Brain microvascular endothelial cell (primary cell): ENCODE measurements around the gene STAMBP.
A peak's percentile ranks its signal among the peaks of the same experiment; 100 is the strongest.
"Not testable (repeated sequence)": the region's sequence is repeated elsewhere in the genome, so short reads cannot be mapped to it uniquely, and the experiment has no call there.

ENCODE experiments used
- DNase-seq: peaks from one replicate; pipeline ENCODE4 v3.0.0-alpha.2; 2020
- H3K27ac ChIP-seq: fragments of 250-450 bp; sonication (Bioruptor Pico); 2 replicates; pipeline ENCODE4 v1.5.1; 2020; ENCODE audit warnings: mild to moderate bottlenecking, moderate library complexity
- H3K27me3 ChIP-seq: fragments of 250-450 bp; sonication (Bioruptor Pico); replicated peaks from 2 replicates; pipeline ENCODE4 v1.5.1; 2020; ENCODE audit warnings: mild to moderate bottlenecking
- H3K36me3 ChIP-seq: fragments of 250-450 bp; sonication (Bioruptor Pico); replicated peaks from 2 replicates; pipeline ENCODE4 v1.5.1; 2020; ENCODE audit warnings: mild to moderate bottlenecking
- H3K4me3 ChIP-seq: 2 replicates; pipeline ENCODE4 v1.5.1; 2011; ENCODE audit warnings: low read depth, mild to moderate bottlenecking, control low read depth, low read length, moderate library complexity
- CTCF ChIP-seq: IDR thresholded peaks from 2 replicates; pipeline ENCODE4 v1.5.1; 2011; ENCODE audit warnings: low read depth, mild to moderate bottlenecking, moderate library complexity, low read length, control low read depth, inconsistent platforms; ENCODE audit errors: missing control alignments
- in situ Hi-C: cut with HindIII; loops from 2 replicates; pipeline ENCODE4 v1.10.0; 2017; ENCODE audit warnings: low sequenced_read_pairs, low pct_ligation_motif_present

The STAMBP gene

GRCh38 chr2:73902284-73902683 lies 73.5 kb downstream of the STAMBP start:
- in situ Hi-C loops: no loop called here
- Histone ChIP-seq H3K36me3 (no peaks in the 10 kb centered on the region), H3K4me3 (no peak overlapping the region), H3K27me3 (no peaks in the 10 kb centered on the region), H3K27ac (no peak overlapping the region)
- DNase-seq: no peak
- no peak for TF ChIP-seq CTCF

GRCh38 chr2:73903313-73903712 lies 74.6 kb downstream of the STAMBP start:
- DNase-seq: no peak
- no peaks in the 10 kb centered on the region for H3K27me3 ChIP-seq
- no peak overlapping the region for H3K27ac ChIP-seq
- TF ChIP-seq CTCF: no peak
- no peaks in the 10 kb centered on the region for H3K36me3 ChIP-seq
- in situ Hi-C loops: no loop called here
- H3K4me3 ChIP-seq: no peak overlapping the region

- H3K27ac ChIP-seq, H3K36me3 ChIP-seq, H3K4me3 ChIP-seq, in situ Hi-C loops, DNase-seq, H3K27me3 ChIP-seq: not testable (repeated sequence)
Observed at GRCh38 chr2:73903949-73904613, 75.3 kb downstream of the STAMBP start.

- Histone ChIP-seq H3K27me3 (no peaks in the 10 kb centered on the region), H3K4me3 (no peak overlapping the region), H3K27ac (no peak overlapping the region), H3K36me3 (no peaks in the 10 kb centered on the region)
- no peak for DNase-seq
- no peak for TF ChIP-seq CTCF
- in situ Hi-C loops: no loop called here
Observed at GRCh38 chr2:73904952-73905351, 76.2 kb downstream of the STAMBP start.

GRCh38 chr2:73906847-73907505 lies 78.2 kb downstream of the STAMBP start:
- TF ChIP-seq CTCF: no peak
- no peak overlapping the region for H3K4me3 ChIP-seq
- no peak overlapping the region for H3K27ac ChIP-seq
- DNase-seq: no peak
- no peaks in the 10 kb centered on the region for H3K27me3 ChIP-seq
- H3K36me3 ChIP-seq: no peaks in the 10 kb centered on the region
- in situ Hi-C loops: no loop called here

- H3K36me3 ChIP-seq: no peaks in the 10 kb centered on the region
- peak; percentile 78 for DNase-seq
- H3K27me3 ChIP-seq: no peaks in the 10 kb centered on the region
- in situ Hi-C loops: no loop called here
- no peak overlapping the region for H3K27ac ChIP-seq
- H3K4me3 ChIP-seq: no peak overlapping the region
- TF ChIP-seq CTCF: peak; percentile 54
Observed at GRCh38 chr2:73907840-73908452, 79.2 kb downstream of the STAMBP start.
